Fibroblast of mammary gland (primary cell): ENCODE measurements around the gene SYNPR.

ENCODE experiments used
- DNase-seq: peaks from one replicate; pipeline ENCODE4 v3.0.0-alpha.2; 2010; ENCODE audit warnings: low read depth
- H3K4me3 ChIP-seq: 2 replicates; pipeline ENCODE4 v1.5.1; 2011; ENCODE audit warnings: low read depth, mild to moderate bottlenecking, low read length, moderate library complexity; ENCODE audit not compliant: control insufficient read depth
- TF ChIP-seq, protein P1 (sequence below): conservative IDR thresholded peaks from 2 replicates; pipeline ENCODE4 v1.5.1; 2011; ENCODE audit warnings: low read depth, low read length, inconsistent platforms; ENCODE audit not compliant: control insufficient read depth, insufficient read depth

The SYNPR gene

GRCh38 chr3:63462732-63463131 lies 184.6 kb downstream of the SYNPR start:
- DNase-seq = no peak
- TF ChIP-seq, protein P1, sequence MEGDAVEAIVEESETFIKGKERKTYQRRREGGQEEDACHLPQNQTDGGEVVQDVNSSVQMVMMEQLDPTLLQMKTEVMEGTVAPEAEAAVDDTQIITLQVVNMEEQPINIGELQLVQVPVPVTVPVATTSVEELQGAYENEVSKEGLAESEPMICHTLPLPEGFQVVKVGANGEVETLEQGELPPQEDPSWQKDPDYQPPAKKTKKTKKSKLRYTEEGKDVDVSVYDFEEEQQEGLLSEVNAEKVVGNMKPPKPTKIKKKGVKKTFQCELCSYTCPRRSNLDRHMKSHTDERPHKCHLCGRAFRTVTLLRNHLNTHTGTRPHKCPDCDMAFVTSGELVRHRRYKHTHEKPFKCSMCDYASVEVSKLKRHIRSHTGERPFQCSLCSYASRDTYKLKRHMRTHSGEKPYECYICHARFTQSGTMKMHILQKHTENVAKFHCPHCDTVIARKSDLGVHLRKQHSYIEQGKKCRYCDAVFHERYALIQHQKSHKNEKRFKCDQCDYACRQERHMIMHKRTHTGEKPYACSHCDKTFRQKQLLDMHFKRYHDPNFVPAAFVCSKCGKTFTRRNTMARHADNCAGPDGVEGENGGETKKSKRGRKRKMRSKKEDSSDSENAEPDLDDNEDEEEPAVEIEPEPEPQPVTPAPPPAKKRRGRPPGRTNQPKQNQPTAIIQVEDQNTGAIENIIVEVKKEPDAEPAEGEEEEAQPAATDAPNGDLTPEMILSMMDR = no peak
- H3K4me3 ChIP-seq = no peak overlapping the region

- no peak for DNase-seq
- TF ChIP-seq, protein P1 = no peak
- no peak overlapping the region for H3K4me3 ChIP-seq
These were observed 189.3 kb downstream of the SYNPR start for GRCh38 chr3:63467392-63467791.

DNA sequence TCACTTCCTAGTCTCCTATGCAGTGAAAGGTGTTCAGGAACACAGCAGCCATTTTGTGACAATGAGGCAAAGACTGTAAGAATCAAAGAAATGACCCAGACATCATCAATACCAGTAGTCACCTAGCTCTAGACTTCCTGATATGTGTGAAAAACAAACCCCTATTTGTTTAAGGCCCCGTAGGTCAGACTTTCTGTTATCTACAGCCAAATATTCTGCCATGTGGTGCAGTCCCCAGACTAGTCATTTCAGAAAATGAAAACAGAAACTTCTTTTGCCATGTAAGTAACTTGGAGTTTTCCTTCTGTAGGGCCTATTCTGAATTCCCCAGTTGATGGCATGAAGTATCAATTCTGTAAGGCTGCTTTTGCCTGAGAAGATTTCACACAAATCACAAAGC lies 192.6 kb downstream of the SYNPR start:
- no peak overlapping the region for H3K4me3 ChIP-seq
- TF ChIP-seq, protein P1 = no peak
- no peak for DNase-seq

DNA sequence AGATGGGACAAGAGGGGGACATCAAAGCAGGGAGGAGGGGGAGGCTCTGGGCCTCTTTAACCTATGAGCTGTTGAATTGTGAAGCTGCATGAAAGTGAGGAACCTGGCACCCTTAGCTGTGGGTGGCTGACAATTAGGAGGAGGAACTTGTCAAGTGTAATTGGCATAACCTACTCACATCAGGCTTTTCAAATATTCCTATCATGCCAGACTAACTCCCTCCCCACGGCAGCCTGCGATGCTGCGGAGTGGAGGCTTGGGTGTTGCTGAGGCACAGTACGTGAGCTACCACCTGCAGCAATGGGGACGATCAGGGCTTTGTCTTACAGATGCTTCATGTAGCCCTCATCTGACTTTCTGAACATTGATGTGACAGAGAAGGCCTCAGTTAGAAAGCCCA lies 193.7 kb downstream of the SYNPR start:
- TF ChIP-seq, protein P1 = no peak
- DNase-seq = no peak
- no peak overlapping the region for H3K4me3 ChIP-seq

GRCh38 chr3:63473641-63474166 lies 195.6 kb downstream of the SYNPR start:
- no peak overlapping the region for H3K4me3 ChIP-seq
- TF ChIP-seq, protein P1 = no peak
- DNase-seq = no peak

DNA sequence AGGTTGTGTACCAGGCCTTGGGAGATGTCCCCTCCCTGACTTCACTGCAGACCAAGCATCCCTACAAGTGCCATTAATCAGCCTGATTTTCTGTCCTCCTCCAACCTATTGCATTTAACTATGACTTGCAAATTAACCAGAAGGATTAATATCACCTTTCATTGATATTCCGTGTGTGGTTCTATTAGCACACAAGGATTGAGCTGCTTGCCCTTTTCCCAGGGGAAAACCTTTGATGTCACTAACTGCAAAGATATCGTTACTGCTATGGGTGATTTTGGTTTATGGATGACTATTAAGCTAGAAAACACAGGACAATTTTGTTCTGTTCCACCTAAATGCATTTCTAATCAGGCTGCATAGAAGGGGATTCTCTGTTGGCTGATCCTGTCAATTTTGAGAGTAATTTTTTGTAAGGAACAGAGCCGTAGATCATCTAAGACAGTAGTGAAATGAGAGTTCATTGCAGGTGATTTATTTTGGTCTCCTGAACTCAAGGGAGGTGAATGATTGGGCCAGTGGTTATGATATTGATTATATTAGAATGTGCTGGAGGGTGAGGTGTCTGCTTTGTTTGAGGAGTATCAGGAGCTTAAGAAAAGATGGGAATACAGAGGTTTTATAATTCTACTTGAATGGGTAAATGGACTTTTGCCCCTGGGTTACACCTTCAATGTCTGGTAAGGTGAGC lies 196.9 kb downstream of the SYNPR start:
- H3K4me3 ChIP-seq = no peak overlapping the region
- DNase-seq = no peak
- TF ChIP-seq, protein P1 = no peak

DNA sequence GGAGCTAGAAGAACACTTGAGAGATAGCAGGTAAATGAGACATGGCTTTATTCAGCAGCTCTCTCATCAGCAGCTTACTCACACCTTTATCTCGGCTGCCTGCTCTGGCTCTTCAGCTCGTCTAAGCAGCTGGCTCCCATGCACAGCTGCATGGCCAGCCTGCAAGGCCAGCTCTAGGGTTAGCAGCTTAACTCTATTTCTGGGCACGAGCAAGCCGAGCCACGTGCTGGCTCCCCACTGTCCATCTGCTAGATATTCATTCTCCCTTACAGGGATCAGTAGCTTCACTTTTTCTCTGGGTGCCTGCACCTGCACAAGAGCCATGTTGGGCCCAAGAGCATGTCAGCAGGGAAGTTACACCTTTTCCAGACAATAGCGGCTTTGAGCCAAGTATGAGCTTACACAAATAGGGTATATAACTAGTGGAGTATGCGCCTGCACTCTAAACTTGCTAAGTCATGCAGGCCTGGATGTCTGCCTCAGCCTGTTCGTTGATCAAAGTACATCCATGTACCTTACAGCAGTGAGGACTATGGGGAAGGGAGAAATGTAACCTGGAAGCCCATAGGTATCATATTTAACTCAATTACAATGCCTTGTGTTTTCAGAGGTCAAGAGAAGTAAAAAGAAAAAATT lies 199.5 kb downstream of the SYNPR start:
- no peak for DNase-seq
- H3K4me3 ChIP-seq = no peak overlapping the region
- TF ChIP-seq, protein P1 = no peak
